Peyer's patch (tissue), 4 donors: ENCODE data around the gene APOL1. TPM values are rescaled to one million over a fixed set of nuclear protein-coding genes. Genes with fewer than 3 reads are reported as not detected.
"Not testable (repeated sequence)": the region's sequence is repeated elsewhere in the genome, so short reads cannot be mapped to it uniquely, and the experiment has no call there.

Experiments used
- DNase-seq, 3 donors: peaks; one replicate each; pipeline ENCODE4 v3.0.0-alpha.2; 2017 to 2019
- H3K27ac ChIP-seq, 4 donors: fragments of 200-600 bp; sonication (generic); one replicate each; pipeline ENCODE4 v1.5.1; 2016 to 2019
- H3K27me3 ChIP-seq, 2 donors: fragments of 200-600 bp; sonication (generic); one replicate each; pipeline ENCODE4 v1.5.1; 2019
- H3K36me3 ChIP-seq, 3 donors: fragments of 200-600 bp; sonication (generic); one replicate each; pipeline ENCODE4 v1.5.1; 2016 to 2019
- H3K4me1 ChIP-seq, 4 donors: fragments of 200-600 bp; sonication (generic); one replicate each; pipeline ENCODE4 v1.5.1; 2016 to 2019
- H3K4me3 ChIP-seq, 4 donors: fragments of 200-600 bp; sonication (generic); 1 replicate in 3 of 4; 2 replicates in 1 of 4; pipeline ENCODE4 v1.5.1; 2016 to 2019; ENCODE audit warnings: mild to moderate bottlenecking in 1 of 4
- H3K9me3 ChIP-seq, 4 donors: fragments of 200-600 bp; sonication (generic); one replicate each; pipeline ENCODE4 v1.5.1; 2016 to 2019; ENCODE audit warnings: mild to moderate bottlenecking in 1 of 4
- CTCF ChIP-seq, 6 experiments: fragments of 450-650 bp in 4 of 6; fragments of 200-600 bp in 2 of 6; sonication (generic) in 1 of 6; IDR thresholded peaks; one replicate each; pipeline ENCODE4 v1.5.1; 2017 to 2019; ENCODE audit warnings: antibody characterized with exemption in 6 of 6, mild to moderate bottlenecking in 3 of 6, moderate library complexity in 1 of 6
- POLR2A ChIP-seq, 2 donors: fragments of 450-650 bp; IDR thresholded peaks; one replicate each; pipeline ENCODE4 v1.5.1; 2017; ENCODE audit warnings: antibody characterized with exemption in 2 of 2, mild to moderate bottlenecking in 2 of 2, moderate library complexity in 2 of 2
- total RNA-seq, 4 donors: library from RNA; depleted of rRNA; stranded (reverse); fragments of >200 nt; gene quantifications; one replicate each; pipeline ENCODE4 v1.1.0, GENCODE V29; 2016

APOL1 gene
- total RNA-seq, 4 donors from 2014 or later: 12.2 to 23.9 (median 19.8) TPM

- Histone ChIP-seq H3K4me1 (no peaks in the 10 kb centered on the region), H3K9me3 (no peaks in the 10 kb centered on the region), H3K4me3 (no peak overlapping the region), H3K27ac (peak overlapping the region in 2 of 4 donors; percentile 11 to 47), H3K36me3 (no peaks in the 10 kb centered on the region), H3K27me3 (no peaks in the 10 kb centered on the region)
- peak in 1 of 3 donors; percentile 42 for DNase-seq
- TF ChIP-seq POLR2A (IDR thresholded peaks at IDR 0.05) (no peak), CTCF (IDR thresholded peaks at IDR 0.05) (no peak)
Measured at GRCh38 chr22:36244522-36245391, 8.2 kb upstream of the APOL1 start.

- H3K4me3 ChIP-seq: no peak overlapping the region
- no peaks in the 10 kb centered on the region for H3K36me3 ChIP-seq
- TF ChIP-seq CTCF (IDR thresholded peaks at IDR 0.05) (no peak), POLR2A (IDR thresholded peaks at IDR 0.05) (no peak)
- H3K27me3 ChIP-seq: no peaks in the 10 kb centered on the region
- no peaks in the 10 kb centered on the region for H3K9me3 ChIP-seq
- H3K27ac ChIP-seq: no peak overlapping the region
- no peaks in the 10 kb centered on the region for H3K4me1 ChIP-seq
- DNase-seq: peak in 1 of 3 donors; percentile 21
Measured at GRCh38 chr22:36245805-36246356, 7.1 kb upstream of the APOL1 start.

- no peak overlapping the region for H3K4me3 ChIP-seq
Measured at GRCh38 chr22:36246718-36247117, 6.2 kb upstream of the APOL1 start.

GRCh38 chr22:36247955-36248354, 5.0 kb upstream of the APOL1 start:
- no peak for DNase-seq
- Histone ChIP-seq H3K4me1 (peaks cover 0 to 8% (median 2%) of the 10 kb centered on the region in 4 donors), H3K27ac (no peak overlapping the region), H3K27me3 (no peaks in the 10 kb centered on the region), H3K36me3 (no peaks in the 10 kb centered on the region), H3K4me3 (no peak overlapping the region), H3K9me3 (no peaks in the 10 kb centered on the region)
- TF ChIP-seq CTCF (IDR thresholded peaks at IDR 0.05): no peak
- TF ChIP-seq POLR2A (IDR thresholded peaks at IDR 0.05): no peak

More at GRCh38 chr22:36246718-36247117, 6.2 kb upstream of the APOL1 start:
- TF ChIP-seq CTCF (IDR thresholded peaks at IDR 0.05): no peak
- TF ChIP-seq POLR2A (IDR thresholded peaks at IDR 0.05): no peak
- H3K27me3 ChIP-seq: no peaks in the 10 kb centered on the region
- DNase-seq: peak in 1 of 3 donors; percentile 14
- no peaks in the 10 kb centered on the region for H3K36me3 ChIP-seq
- H3K9me3 ChIP-seq: no peaks in the 10 kb centered on the region
- no peaks in the 10 kb centered on the region for H3K4me1 ChIP-seq
- H3K27ac ChIP-seq: no peak overlapping the region

GRCh38 chr22:36249160-36249559, 3.8 kb upstream of the APOL1 start:
- Histone ChIP-seq H3K27me3 (no peaks in the 10 kb centered on the region), H3K4me3 (no peak overlapping the region), H3K27ac (no peak overlapping the region), H3K4me1 (peaks cover 0 to 17% (median 6%) of the 10 kb centered on the region in 4 donors), H3K9me3 (no peaks in the 10 kb centered on the region), H3K36me3 (no peaks in the 10 kb centered on the region)
- TF ChIP-seq CTCF (IDR thresholded peaks at IDR 0.05) (no peak), POLR2A (IDR thresholded peaks at IDR 0.05) (no peak)
- no peak for DNase-seq

- H3K4me1 ChIP-seq: peaks cover 0 to 29% (median 9%) of the 10 kb centered on the region in 4 donors
- peak in 1 of 3 donors; percentile 31 for DNase-seq
- not testable (repeated sequence) for H3K36me3 ChIP-seq, H3K27me3 ChIP-seq, H3K4me3 ChIP-seq, H3K9me3 ChIP-seq, H3K27ac ChIP-seq
Measured at GRCh38 chr22:36250292-36250960, 2.5 kb upstream of the APOL1 start.

- peak in 1 of 3 donors; percentile 36 for DNase-seq
- not testable (repeated sequence) for H3K27me3 ChIP-seq, H3K36me3 ChIP-seq, H3K4me3 ChIP-seq, H3K9me3 ChIP-seq
- peak overlapping the region; percentile 76 to 87 (median 82) for H3K27ac ChIP-seq
- H3K4me1 ChIP-seq: peaks cover 0 to 29% (median 9%) of the 10 kb centered on the region in 4 donors
Measured at GRCh38 chr22:36251979-36252608, 839 bp upstream of the APOL1 start.
